Thyroid gland (tissue), 4 donors: ENCODE results near the gene EIF4E. TPM values are rescaled to one million over a fixed set of nuclear protein-coding genes. Genes with fewer than 3 reads are reported as not detected.
"Not testable (repeated sequence)": the region's sequence is repeated elsewhere in the genome, so short reads cannot be mapped to it uniquely, and the experiment has no call there.

Source experiments
- DNase-seq, 2 donors: peaks; one replicate each; pipeline ENCODE4 v3.0.0-alpha.2; 2019
- H3K27ac ChIP-seq, 3 donors: fragments of 200-600 bp; sonication (generic); 1 replicate in 2 of 3; 2 replicates in 1 of 3; pipeline ENCODE4 v1.5.1; 2016 to 2019; ENCODE audit warnings: mild to moderate bottlenecking in 1 of 3, moderate library complexity in 1 of 3
- H3K27me3 ChIP-seq: fragments of 200-600 bp; sonication (generic); one replicate; pipeline ENCODE4 v1.5.1; 2019
- H3K36me3 ChIP-seq, 2 donors: fragments of 200-600 bp; sonication (generic); one replicate each; pipeline ENCODE4 v1.5.1; 2016 to 2019
- H3K4me1 ChIP-seq, 2 donors: fragments of 200-600 bp; sonication (generic); one replicate each; pipeline ENCODE4 v1.5.1; 2017 to 2019
- H3K4me3 ChIP-seq, 3 donors: fragments of 200-600 bp; sonication (generic); replicated peaks in 1 of 3; 1 replicate in 2 of 3; 2 replicates in 1 of 3; pipeline ENCODE4 v1.5.1; 2016; ENCODE audit warnings: mild to moderate bottlenecking in 1 of 3
- H3K9me3 ChIP-seq: fragments of 200-600 bp; sonication (generic); one replicate; pipeline ENCODE4 v1.5.1; 2017
- POLR2A ChIP-seq, 2 donors: fragments of 450-650 bp; IDR thresholded peaks; one replicate each; pipeline ENCODE4 v1.6.1; 2017; ENCODE audit warnings: antibody characterized with exemption in 2 of 2, mild to moderate bottlenecking in 2 of 2, moderate library complexity in 1 of 2
- WGBS, 2 donors: methylation state at CpG; one replicate each; pipeline ENCODE4 v1.1.5; 2017; 5-methylcytosine and 5-hydroxymethylcytosine counted together
- intact Hi-C: fragments of 100-400 bp; cut with DNase I; formaldehyde crosslinking; loops from one replicate; pipeline ENCODE4 v1.15.1; 2023
- total RNA-seq, 4 donors: library from RNA; depleted of rRNA; stranded (reverse); fragments of >200 nt; gene quantifications; one replicate each; pipeline ENCODE4 v1.2.3, GENCODE V29; 2016
- TF ChIP-seq, protein P1 (sequence below), 6 experiments: fragments of 200-600 bp in 3 of 6; fragments of 450-650 bp in 3 of 6; sonication (generic) in 3 of 6; IDR thresholded peaks; one replicate each; pipeline ENCODE4 v1.5.1; 2016 to 2019; ENCODE audit warnings: antibody characterized with exemption in 6 of 6, mild to moderate bottlenecking in 2 of 6, inconsistent platforms in 1 of 6, moderate library complexity in 1 of 6

EIF4E gene
- total RNA-seq, 4 donors from 2014 or later = 86.5 to 149 (median 128) TPM

DNA sequence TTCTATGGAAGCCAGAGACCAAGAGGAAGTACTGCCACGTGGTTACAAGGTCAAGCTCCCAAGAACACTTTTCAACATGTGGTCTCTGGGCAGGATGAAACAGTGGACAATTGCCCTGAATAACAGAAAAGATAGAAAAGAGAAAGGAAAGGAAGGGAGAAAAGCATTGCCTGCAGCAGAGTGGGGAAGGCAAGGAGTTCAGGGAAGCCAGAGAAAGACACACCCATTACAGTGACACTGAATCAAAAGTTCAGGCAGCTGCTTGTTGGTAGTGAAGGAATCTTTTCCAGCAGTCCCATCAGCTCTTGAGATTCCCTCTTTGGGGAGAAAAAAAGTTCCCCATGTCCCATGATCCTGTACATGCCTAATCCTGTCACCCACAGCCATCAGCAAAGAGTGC is 80.5 kb downstream of the EIF4E start:
- Histone ChIP-seq H3K4me3 (no peak overlapping the region), H3K4me1 (no peaks in the 10 kb centered on the region), H3K36me3 (no peaks in the 10 kb centered on the region), H3K27me3 (no peaks in the 10 kb centered on the region), H3K9me3 (no peaks in the 10 kb centered on the region), H3K27ac (no peak overlapping the region)
- 66 to 92% methylated on average over 1 of the region's 1 CpG for WGBS, 2 donors
- intact Hi-C loops = no loop called here
- DNase-seq = no peak
- no peak for TF ChIP-seq POLR2A (IDR thresholded peaks at IDR 0.05)
- TF ChIP-seq, protein P1, sequence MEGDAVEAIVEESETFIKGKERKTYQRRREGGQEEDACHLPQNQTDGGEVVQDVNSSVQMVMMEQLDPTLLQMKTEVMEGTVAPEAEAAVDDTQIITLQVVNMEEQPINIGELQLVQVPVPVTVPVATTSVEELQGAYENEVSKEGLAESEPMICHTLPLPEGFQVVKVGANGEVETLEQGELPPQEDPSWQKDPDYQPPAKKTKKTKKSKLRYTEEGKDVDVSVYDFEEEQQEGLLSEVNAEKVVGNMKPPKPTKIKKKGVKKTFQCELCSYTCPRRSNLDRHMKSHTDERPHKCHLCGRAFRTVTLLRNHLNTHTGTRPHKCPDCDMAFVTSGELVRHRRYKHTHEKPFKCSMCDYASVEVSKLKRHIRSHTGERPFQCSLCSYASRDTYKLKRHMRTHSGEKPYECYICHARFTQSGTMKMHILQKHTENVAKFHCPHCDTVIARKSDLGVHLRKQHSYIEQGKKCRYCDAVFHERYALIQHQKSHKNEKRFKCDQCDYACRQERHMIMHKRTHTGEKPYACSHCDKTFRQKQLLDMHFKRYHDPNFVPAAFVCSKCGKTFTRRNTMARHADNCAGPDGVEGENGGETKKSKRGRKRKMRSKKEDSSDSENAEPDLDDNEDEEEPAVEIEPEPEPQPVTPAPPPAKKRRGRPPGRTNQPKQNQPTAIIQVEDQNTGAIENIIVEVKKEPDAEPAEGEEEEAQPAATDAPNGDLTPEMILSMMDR (IDR thresholded peaks at IDR 0.05) = no peak

DNA sequence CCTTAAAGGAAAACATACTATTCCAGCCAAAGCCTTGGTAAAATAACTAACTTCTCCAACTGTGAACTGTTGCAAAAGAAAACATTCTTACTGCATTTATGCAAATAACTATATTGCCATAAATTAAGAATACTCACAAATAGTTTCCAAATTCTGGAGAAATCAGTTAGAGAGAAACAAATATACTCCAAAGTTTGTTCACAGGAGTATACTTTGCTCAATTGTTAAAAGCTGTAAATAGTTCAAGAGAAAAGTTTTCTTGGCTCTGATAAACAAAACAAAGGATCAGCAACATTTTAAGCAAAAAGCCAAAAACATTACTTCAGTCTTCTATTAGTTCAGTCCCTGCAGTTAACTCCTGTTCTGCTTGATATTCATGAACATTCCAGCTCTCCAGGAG is 83.0 kb downstream of the EIF4E start:
- Histone ChIP-seq H3K9me3 (no peaks in the 10 kb centered on the region), H3K4me3 (no peak overlapping the region), H3K4me1 (no peaks in the 10 kb centered on the region), H3K27me3 (no peaks in the 10 kb centered on the region), H3K36me3 (no peaks in the 10 kb centered on the region), H3K27ac (no peak overlapping the region)
- intact Hi-C loops = no loop called here
- TF ChIP-seq, protein P1 (IDR thresholded peaks at IDR 0.05) = no peak
- TF ChIP-seq POLR2A (IDR thresholded peaks at IDR 0.05) = no peak
- no peak for DNase-seq

DNA sequence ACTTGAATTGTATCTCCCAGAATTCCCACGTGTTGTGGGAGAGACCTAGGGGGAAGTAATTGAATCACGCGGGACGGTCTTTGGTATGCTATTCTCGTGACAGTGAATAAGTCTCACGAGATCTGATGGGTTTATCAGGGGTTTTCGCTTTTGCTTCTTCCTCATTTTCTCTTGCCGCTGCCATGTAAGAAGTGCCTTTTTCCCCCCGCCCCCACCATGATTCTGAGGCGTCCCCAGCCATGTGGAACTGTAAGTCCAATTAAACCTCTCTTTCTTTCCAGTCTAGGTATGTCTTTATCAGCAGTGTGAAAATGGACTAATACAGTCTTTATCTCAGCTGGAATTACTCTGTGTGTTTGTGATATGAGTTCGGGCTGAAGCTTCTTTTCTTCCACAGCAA is 86.0 kb downstream of the EIF4E start:
- DNase-seq, H3K36me3 ChIP-seq, H3K27ac ChIP-seq, intact Hi-C loops, H3K9me3 ChIP-seq, H3K27me3 ChIP-seq, H3K4me3 ChIP-seq, H3K4me1 ChIP-seq: not testable (repeated sequence)
- WGBS, 2 donors = 89 to 95% methylated on average over 11 of the region's 11 CpGs

DNA sequence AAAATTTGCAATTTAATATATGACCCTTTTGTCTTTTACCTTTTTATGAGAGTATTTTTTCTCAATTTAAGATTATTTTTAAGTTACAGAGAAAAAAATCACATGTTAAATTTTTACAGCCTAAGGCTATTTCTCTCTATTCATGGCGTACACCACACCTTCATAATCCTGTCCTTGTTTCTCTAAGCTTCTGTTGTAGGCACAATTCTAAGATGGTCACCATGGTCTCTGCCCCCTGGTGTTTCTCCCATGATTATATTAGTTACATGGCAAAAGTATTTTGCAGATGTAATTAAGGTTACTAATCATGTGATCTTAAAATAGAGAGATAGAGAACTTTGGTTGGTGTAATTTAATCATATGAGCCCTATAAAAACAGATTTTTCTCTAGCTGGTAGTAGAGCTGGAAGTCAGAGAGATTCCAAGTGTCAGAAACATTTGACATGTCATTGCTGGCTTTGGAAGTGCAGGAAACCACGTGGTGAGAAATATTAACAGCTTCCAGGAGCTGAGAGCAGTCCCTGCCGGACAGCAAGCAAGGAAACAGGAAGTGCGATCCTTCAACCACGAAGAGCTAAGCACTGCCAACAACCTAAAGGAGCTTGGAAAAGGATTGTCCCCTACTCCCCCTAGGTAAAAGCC is 89.8 kb downstream of the EIF4E start:
- Histone ChIP-seq H3K9me3 (no peaks in the 10 kb centered on the region), H3K27ac (no peak overlapping the region), H3K36me3 (no peaks in the 10 kb centered on the region), H3K4me1 (no peaks in the 10 kb centered on the region), H3K4me3 (no peak overlapping the region), H3K27me3 (no peaks in the 10 kb centered on the region)
- no peak for TF ChIP-seq POLR2A (IDR thresholded peaks at IDR 0.05)
- TF ChIP-seq, protein P1 (IDR thresholded peaks at IDR 0.05) = no peak
- DNase-seq = peak in 1 of 2 donors; percentile 23
- 34 to 41% methylated on average over 5 of the region's 5 CpGs for WGBS, 2 donors
- intact Hi-C loops = no loop called here

DNA sequence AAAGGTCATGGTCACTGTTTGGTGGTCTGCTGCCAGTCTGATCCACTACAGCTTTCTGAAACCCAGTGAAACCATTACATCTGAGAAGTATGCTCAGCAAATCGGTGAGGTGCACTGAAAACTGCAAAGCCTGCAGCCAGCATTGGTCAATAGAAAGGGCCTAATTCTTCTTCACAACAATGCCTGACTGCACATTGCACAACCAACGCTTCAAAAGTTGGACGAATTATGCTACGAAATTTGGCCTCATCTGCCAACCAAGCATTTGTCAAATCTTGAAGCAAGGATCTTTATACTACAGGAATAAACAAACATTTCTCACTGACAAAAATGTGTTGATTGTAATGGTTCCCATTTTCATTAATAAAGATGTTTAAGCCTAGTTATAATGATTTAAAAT is 90.4 kb downstream of the EIF4E start:
- TF ChIP-seq, protein P1 (IDR thresholded peaks at IDR 0.05) = no peak
- TF ChIP-seq POLR2A (IDR thresholded peaks at IDR 0.05) = no peak
- Histone ChIP-seq H3K4me1 (no peaks in the 10 kb centered on the region), H3K27me3 (no peaks in the 10 kb centered on the region), H3K4me3 (no peak overlapping the region), H3K36me3 (no peaks in the 10 kb centered on the region), H3K27ac (no peak overlapping the region), H3K9me3 (no peaks in the 10 kb centered on the region)
- WGBS, 2 donors = 58 to 79% methylated on average over 4 of the region's 4 CpGs
- intact Hi-C loops = no loop called here
- DNase-seq = peak; percentile 4 to 49
